C4-2B (cell line): Measurements from ENCODE around the gene GCNT3.

Experiments
- CTCF ChIP-seq: fragments of 450-650 bp; conservative IDR thresholded peaks from 2 replicates; pipeline ENCODE4 v1.5.1; 2017; ENCODE audit warnings: mild to moderate bottlenecking
- ZFX ChIP-seq: fragments of 450-650 bp; IDR thresholded peaks from 2 replicates; pipeline ENCODE4 v1.6.1; 2017

GRCh38 chr15:59644756-59645155 is 33.2 kb downstream of the GCNT3 start:
- TF ChIP-seq CTCF (no peak), ZFX (no peak)
